Subcutaneous adipose tissue (tissue), 4 donors: ENCODE results near the gene SGTB. TPM values are rescaled to one million over a fixed set of nuclear protein-coding genes. Genes with fewer than 3 reads are reported as not detected.

Source experiments
- total RNA-seq, 4 donors: library from RNA; depleted of rRNA; stranded (reverse); fragments of >200 nt; gene quantifications; one replicate each; pipeline ENCODE4 v1.1.0, GENCODE V29; 2016
- TF ChIP-seq, protein P1 (sequence below): fragments of 450-650 bp; IDR thresholded peaks from one replicate; pipeline ENCODE4 v1.5.1; 2016; ENCODE audit warnings: low read depth, mild to moderate bottlenecking, control low read depth, antibody characterized with exemption, moderate library complexity

Gene SGTB
- total RNA-seq, 4 donors from 2014 or later, result 7.3 to 19.4 (median 10.2) TPM

GRCh38 chr5:65749221-65749844 is 27.4 kb upstream of the SGTB start:
- TF ChIP-seq, protein P1, sequence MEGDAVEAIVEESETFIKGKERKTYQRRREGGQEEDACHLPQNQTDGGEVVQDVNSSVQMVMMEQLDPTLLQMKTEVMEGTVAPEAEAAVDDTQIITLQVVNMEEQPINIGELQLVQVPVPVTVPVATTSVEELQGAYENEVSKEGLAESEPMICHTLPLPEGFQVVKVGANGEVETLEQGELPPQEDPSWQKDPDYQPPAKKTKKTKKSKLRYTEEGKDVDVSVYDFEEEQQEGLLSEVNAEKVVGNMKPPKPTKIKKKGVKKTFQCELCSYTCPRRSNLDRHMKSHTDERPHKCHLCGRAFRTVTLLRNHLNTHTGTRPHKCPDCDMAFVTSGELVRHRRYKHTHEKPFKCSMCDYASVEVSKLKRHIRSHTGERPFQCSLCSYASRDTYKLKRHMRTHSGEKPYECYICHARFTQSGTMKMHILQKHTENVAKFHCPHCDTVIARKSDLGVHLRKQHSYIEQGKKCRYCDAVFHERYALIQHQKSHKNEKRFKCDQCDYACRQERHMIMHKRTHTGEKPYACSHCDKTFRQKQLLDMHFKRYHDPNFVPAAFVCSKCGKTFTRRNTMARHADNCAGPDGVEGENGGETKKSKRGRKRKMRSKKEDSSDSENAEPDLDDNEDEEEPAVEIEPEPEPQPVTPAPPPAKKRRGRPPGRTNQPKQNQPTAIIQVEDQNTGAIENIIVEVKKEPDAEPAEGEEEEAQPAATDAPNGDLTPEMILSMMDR, result no peak

DNA sequence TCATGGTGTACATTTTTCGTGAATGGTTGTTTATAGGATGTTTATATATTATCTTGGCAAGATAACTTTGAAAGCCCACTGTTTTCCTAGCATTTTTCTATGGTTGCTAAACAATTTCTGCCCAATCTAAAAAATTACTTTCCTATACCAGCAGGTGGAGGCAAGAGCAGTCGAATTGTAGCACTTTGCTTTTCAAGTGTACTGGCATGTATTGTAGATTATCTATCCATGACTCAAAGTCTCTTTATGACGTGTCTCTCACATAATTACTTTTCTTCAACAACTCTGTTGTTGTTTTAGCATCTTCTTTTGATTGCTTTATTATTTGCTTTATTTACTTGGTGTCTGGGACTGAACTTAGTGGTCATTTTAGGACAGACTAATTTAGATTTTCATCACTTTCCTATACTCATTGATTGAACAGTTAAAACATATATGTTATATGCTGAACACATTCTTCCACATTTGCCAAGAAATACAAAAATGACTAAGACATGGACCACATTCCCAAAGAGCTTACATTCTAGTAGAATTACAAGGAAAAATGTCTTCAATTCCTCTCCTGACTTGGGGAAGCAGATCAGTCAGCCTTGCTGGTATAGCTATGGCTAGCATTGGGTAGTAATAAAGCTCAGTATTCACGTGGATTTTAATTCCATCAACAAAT is 20.8 kb upstream of the SGTB start:
- TF ChIP-seq, protein P1, result no peak

GRCh38 chr5:65739162-65739561 is 17.3 kb upstream of the SGTB start:
- TF ChIP-seq, protein P1, result no peak

DNA sequence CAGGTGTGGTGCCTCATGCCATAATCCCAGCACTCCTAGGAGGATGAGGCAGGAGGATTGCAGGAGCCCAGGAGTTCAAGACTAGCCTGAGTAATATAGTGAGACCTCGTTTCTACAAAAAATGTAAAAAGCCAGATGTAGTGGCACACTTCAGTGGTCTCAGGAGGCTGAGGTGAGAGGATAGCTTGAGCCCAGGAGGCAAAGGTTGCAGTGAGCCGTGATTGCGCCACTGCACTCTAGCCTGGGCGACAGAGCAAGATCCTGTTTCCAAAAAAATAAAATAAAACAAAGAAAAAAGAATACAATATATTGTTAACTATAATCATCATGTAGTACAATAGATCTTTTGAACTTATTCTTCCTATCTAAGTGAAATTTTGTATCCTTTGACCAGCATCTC is 16.4 kb upstream of the SGTB start:
- TF ChIP-seq, protein P1, result no peak

DNA sequence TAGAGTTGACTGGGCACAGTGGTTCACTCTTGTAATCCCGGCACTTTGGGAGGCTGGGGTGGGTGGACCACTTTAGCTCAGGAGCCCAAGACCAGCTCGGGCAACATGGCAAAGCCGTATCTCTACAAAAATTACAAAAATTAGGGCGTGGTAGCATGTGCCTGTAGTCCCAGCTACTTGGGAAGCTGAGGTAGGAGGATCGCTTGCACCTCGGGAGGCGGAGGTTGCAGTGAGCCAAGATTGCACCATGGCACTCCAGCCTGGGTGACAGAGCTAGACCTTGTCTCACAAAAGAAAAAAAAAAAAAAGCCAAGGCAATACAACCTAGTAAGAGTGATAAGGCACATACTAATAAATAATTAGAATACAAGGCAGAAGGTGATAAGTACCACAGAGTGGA is 15.9 kb upstream of the SGTB start:
- TF ChIP-seq, protein P1, result no peak

DNA sequence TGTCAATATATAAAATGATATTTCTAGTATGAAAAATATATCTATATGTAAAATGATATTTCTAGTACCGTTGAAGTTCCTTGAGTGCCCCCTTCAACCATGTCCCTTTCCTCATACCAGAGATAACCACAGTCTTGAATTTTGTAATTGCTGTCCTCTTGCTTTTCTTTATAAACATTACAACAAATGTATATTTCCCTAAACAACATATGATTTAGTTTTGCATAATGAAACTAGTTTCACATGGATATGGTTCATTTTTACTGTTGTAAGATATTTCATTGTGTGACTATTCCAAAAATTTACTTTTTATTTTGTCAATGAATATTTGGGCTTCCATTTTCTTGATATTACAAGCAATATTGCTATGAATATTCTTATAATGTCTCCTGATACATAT is 14.1 kb upstream of the SGTB start:
- TF ChIP-seq, protein P1, result no peak

- TF ChIP-seq, protein P1, result no peak
Measured at GRCh38 chr5:65734921-65735320, 13.0 kb upstream of the SGTB start.
